ENCODE data around the gene ATF5.
A peak's percentile ranks its signal among the peaks of the same experiment; 100 is the strongest.
"Not testable (repeated sequence)": the region's sequence is repeated elsewhere in the genome, so short reads cannot be mapped to it uniquely, and the experiment has no call there.

Gene ATF5

GRCh38 chr19:49924004-49924880 is 4.8 kb upstream of the ATF5 start:
- no peak for DNase-seq

GRCh38 chr19:49924881-49925210 is 4.2 kb upstream of the ATF5 start:
- not testable (repeated sequence) for DNase-seq

DNA sequence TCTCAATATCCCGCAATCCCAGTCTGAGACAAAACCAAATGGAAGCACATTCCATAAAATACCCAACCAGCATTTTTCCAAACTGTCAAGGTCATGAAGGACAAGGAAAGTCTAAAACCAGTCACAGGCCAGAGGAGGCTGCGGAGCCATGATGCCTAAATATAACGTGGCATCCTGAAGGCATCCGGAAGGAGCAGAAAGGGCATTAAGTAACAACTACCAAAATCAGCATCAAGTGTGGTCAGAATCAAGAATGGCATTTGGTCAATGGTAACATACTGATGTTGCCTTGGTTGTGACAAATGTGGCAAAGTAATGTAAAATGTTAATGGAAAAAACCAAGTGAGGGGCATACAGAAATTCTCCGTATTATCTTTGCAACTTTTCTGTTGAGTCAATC is 3.5 kb upstream of the ATF5 start:
- DNase-seq: no peak

GRCh38 chr19:49926515-49926914 is 2.5 kb upstream of the ATF5 start:
- DNase-seq: no peak

GRCh38 chr19:49927526-49928264 is 1.3 kb upstream of the ATF5 start:
- DNase-seq: no peak

DNA sequence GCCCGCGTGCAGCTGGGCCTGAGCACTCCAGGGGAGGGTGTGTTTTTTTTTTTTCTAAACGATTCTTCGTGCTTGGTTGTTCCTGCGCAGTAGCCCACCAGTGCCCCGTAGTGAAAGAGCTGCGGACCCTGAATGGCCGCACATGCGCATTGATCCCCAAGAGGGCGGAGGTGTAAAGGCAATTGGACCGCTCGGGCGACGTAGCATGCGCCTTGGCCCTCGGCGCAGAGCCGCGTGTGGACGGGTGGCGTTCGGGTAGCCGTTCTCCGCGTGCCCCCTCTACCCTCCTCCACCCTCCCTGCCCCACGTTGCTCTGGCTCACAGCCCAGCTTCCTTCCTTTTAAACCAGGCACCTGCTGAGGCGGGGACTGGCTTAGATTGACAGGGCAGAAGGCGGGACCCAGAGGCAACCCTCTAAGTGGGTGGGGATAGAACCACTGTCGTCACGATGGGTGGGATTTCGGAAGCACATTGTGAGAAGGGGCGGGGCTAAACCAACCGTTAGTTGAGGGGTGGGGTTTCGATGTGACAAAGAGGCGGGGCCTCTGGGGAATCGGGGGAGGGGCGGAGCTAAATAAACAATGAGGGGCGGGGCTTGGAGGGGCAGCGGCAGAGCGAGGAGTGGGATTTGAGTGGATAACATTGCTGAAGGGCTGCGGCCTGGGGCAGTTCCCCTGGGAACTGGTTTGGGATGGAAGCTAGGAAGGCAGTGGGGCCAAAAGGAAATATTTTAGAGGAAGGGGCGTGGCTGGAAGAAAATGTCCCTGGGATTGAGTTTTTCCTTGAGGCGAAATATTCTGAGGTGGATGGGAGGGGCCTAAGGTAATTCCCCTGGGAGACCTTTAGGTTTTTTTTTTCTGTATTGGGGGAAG is 842 bp downstream of the ATF5 start:
- peak; percentile 92 for DNase-seq

DNA sequence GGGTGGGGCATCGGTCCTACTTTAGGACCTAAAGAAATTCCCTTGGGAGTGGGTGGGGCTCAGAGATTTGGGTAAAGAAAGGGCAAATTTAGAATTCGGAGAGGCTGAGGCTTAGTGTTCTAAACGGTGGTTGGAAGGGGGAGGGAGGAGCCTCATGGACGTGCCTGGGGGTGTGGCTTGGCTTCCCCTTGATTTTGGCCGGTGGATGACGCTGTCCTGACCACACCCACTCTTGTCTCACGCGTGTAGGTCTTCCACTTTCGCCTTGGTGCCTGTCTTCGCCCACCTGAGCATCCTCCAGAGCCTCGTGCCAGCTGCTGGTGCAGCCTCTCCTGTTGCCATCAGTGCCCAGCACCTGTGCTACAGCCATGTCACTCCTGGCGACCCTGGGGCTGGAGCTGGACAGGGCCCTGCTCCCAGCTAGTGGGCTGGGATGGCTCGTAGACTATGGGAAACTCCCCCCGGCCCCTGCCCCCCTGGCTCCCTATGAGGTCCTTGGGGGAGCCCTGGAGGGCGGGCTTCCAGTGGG is 1.5 kb downstream of the ATF5 start:
- DNase-seq: no peak

DNA sequence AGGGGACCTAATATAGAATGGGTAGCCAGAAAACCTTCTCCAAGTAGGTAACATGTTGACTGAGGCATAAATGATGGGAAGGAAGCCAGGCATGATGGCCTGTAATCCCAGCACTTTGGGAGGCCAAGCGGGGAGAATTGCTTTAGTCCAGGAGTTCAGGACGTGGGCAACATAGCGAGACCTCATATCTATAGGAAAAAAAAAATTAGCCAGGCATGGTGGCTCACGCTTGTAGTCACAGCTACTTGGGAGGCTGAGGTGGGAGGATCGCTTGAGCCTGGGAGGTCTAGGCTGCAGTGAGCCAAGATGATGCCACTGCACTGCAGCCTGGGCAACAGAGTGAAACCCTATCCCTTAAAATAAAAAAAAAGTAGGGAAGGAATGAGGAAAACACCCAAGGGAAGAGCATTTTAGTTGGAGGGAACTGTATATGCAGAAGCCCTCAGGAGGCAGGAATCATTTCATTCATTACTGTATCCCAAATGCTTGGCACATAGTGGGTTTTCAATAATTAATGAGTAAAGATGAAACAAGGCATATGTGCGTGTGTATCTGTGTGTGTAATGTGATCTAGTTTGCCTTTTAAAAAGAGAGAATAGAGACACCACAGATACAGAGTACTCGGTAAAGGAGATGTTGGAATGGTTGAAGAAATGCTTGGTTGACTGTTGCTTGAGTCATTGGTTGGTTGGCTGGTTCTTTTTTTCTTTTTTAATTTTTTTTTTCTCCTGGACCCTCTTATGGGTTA is 2.5 kb downstream of the ATF5 start:
- DNase-seq: no peak

- DNase-seq: no peak
Observed at GRCh38 chr19:49932041-49932451, 3.0 kb downstream of the ATF5 start.

DNA sequence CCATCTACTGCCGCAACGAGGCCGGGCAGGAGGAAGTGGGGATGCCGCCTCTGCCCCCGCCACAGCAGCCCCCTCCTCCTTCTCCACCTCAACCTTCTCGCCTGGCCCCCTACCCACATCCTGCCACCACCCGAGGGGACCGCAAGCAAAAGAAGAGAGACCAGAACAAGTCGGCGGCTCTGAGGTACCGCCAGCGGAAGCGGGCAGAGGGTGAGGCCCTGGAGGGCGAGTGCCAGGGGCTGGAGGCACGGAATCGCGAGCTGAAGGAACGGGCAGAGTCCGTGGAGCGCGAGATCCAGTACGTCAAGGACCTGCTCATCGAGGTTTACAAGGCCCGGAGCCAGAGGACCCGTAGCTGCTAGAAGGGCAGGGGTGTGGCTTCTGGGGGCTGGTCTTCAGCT is 3.7 kb downstream of the ATF5 start:
- no peak for DNase-seq

DNA sequence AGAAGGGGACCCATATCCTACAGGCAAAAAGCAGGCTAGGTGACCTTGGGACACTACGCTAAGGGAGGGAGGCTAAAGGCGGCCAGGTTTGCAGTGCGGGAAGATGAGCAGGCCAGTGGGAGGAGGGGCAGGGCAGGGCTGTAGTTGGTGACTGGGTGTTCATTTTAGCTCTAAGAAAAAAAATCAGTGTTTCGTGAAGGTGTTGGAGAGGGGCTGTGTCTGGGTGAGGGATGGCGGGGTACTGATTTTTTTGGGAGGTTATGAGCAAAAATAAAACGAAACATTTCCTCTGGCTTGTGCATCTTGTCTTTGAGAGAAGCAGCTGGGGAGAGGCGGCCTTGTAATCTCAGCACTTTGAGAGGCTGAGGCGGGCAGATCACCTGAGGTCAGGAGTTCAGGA is 4.6 kb downstream of the ATF5 start:
- DNase-seq: no peak

GRCh38 chr19:49936549-49936948 is 7.5 kb downstream of the ATF5 start:
- DNase-seq: no peak

DNA sequence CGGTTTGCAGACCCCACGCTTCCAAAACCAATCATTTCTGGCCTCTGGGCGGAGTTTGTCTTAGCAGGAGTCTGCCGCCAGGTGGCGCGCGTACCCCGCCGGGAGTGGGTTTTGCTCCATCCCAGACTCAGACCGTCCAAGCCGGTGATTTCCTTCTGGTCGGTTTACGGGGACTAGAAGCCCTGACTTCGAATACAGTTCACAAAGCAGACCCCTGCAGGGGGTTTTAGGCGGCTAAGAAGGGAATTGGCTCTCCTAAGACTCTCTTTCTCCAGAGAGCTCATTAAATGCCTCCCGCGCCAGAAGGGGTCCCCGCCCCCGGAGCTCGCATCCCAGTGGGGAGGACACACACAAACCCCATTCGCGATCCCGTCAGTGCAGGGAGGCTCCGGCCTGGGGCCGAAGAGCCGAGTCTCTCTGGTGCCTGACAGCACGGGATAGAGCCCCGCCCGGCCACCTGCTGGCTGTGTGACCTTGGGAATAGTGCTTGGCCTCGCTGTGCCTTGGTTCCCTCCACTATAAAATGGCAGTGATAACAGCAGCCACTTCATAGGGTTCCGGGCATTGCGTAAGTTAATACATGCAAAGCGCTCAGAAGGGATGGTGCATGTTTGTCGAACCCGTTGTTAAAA is 8.9 kb downstream of the ATF5 start:
- DNase-seq: peak; percentile 72

DNA sequence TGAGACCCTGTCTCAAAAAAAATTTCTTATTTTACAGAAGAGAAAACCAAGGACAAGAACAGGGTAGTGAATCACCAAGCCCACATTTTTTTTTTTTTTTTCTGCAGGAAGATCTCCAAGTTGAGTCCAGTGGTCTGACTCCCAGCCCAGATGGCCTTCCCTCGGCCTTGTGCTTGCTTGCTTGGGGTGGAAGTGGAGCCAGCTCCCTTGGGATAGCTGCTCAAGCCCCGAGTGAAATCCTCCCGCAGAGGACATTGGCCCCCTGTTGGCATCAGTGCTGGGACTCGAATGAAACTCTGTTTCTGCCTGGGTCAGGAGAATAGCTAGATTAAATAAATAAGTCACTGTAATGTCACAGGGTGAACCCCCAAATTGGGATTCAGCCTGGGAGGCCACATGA is 9.7 kb downstream of the ATF5 start:
- no peak for DNase-seq

- no peak for DNase-seq
Observed at GRCh38 chr19:49939721-49940481, 10.9 kb downstream of the ATF5 start.

DNA sequence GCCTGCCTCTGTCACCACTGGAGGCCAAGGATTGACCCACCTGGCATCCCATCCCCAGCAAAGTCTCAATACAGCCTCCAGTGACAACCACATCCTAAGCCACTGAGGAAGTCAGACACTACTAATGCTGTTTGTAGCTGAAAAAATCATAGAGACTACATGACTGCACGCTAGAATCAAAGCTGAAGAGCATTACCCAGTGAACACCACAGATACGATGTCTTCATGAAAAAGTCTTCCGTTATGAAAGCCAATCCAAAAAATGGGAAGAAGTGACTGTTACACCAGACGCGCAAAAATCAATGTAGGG is 11.4 kb downstream of the ATF5 start:
- no peak for DNase-seq

- not testable (repeated sequence) for DNase-seq
Observed at GRCh38 chr19:49944567-49944966, 15.6 kb downstream of the ATF5 start.

DNA sequence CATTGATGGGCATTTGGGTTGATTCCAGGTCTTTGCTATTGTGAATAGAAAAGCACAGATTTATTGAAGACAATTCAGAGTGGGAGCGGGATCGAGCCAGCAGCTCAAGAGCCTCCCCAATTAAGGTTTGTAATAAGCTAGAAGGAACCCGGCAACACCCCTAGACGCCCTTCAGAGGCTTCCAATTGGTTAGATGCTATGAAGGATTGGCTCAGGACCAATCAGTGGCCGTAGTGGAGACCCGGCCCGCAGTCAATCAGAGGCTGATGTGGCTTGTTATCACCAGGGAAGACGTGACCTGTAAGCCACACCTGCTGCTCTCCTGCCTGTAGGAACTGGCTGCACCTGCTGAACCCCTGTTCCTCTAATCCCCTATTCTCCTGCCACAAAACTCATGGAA is 17.4 kb downstream of the ATF5 start:
- DNase-seq: no peak

GRCh38 chr19:49949742-49950589 is 21.0 kb downstream of the ATF5 start:
- no peak for DNase-seq

GRCh38 chr19:49950590-49950948 is 21.6 kb downstream of the ATF5 start:
- DNase-seq: no peak
